Activated T-cell treated with anti-CD3 and anti-CD28 coated beads, Interleukin-2, amount 50 U/mL, for 72 hours (primary cell): ENCODE measurements around the gene FHAD1. TPM values are rescaled to one million over a fixed set of nuclear protein-coding genes. Genes with fewer than 3 reads are reported as not detected.

Experiments
- ATAC-seq, 2 donors: fragments of 150-1000 bp; cut with Tn5 transposase; replicated peaks in 1 of 2; 2 replicates each; pipeline ENCODE4 v1.10.0; 2021; ENCODE audit warnings: moderate library complexity in 2 of 2, mild to moderate bottlenecking in 1 of 2
- DNase-seq, 2 donors: peaks; one replicate each; pipeline ENCODE4 v3.0.0; 2021 to 2022; ENCODE audit warnings: mixed read lengths in 1 of 2
- H3K27ac Mint-ChIP-seq: one replicate; pipeline ENCODE4 v1.8.0; 2022; ENCODE audit warnings: mild to moderate bottlenecking, moderate library complexity, mixed read lengths
- H3K27me3 Mint-ChIP-seq: one replicate; pipeline ENCODE4 v1.8.0; 2022; ENCODE audit warnings: low read depth, mixed read lengths
- H3K36me3 Mint-ChIP-seq, 2 donors: one replicate each; pipeline ENCODE4 v1.8.0; 2022; ENCODE audit warnings: mixed read lengths in 2 of 2, mild to moderate bottlenecking in 1 of 2; ENCODE audit not compliant: insufficient read depth in 2 of 2
- H3K4me1 Mint-ChIP-seq: one replicate; pipeline ENCODE4 v1.8.0; 2022; ENCODE audit warnings: low read depth, mixed read lengths
- H3K4me3 Mint-ChIP-seq, 2 donors: one replicate each; pipeline ENCODE4 v1.8.0; 2022; ENCODE audit warnings: mild to moderate bottlenecking in 2 of 2, mixed read lengths in 2 of 2, moderate library complexity in 2 of 2
- H3K9me3 Mint-ChIP-seq, 2 donors: one replicate each; pipeline ENCODE4 v1.8.0; 2022; ENCODE audit warnings: mixed read lengths in 2 of 2
- total RNA-seq, 2 donors: library from RNA; stranded (reverse); gene quantifications; one replicate each; pipeline ENCODE4 v1.2.3, GENCODE V29; 2022

The FHAD1 gene
- total RNA-seq, 2 donors from 2014 or later: 0.49 TPM; not detected in 1

DNA sequence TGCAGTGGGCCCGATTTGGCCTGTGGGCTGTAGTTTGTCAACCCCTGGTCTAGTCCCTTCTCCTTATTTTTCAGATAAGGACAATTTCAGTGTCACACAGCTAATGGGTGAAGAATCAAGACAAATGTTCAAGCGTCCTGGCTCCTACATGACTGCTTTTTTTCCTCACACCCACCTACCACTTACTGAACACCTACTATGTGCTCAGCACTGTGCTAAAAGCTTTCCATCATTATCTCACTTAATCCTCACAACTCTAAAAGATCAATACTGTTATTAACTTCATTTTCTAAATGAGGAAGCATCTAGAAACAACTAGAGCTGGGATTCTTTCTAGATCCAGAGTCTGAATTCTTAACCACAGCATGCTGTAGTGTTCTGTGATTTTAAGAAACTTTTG, 94.2 kb downstream of the FHAD1 start:
- peak overlapping the region in 1 of 2 donors; percentile 78 for H3K4me3 Mint-ChIP-seq
- peak overlapping the region; percentile 78 for H3K27ac Mint-ChIP-seq
- no peaks in the 10 kb centered on the region for H3K36me3 Mint-ChIP-seq

GRCh38 chr1:15341634-15342407, 94.8 kb downstream of the FHAD1 start:
- Mint-ChIP-seq H3K4me1 (peaks cover 39% of the 10 kb centered on the region), H3K4me3 (peak overlapping the region in 1 of 2 donors; percentile 78), H3K9me3 (no peaks in the 10 kb centered on the region), H3K36me3 (no peaks in the 10 kb centered on the region), H3K27ac (peak overlapping the region; percentile 78), H3K27me3 (peaks cover 68% of the 10 kb centered on the region)
- ATAC-seq: peak; percentile 40 to 79
- DNase-seq: no peak

More for the DNA sequence above, 94.2 kb downstream of the FHAD1 start:
- no peak for ATAC-seq
- DNase-seq: no peak
- peaks cover 34% of the 10 kb centered on the region for H3K4me1 Mint-ChIP-seq
- no peaks in the 10 kb centered on the region for H3K9me3 Mint-ChIP-seq
- H3K27me3 Mint-ChIP-seq: peaks cover 68% of the 10 kb centered on the region

DNA sequence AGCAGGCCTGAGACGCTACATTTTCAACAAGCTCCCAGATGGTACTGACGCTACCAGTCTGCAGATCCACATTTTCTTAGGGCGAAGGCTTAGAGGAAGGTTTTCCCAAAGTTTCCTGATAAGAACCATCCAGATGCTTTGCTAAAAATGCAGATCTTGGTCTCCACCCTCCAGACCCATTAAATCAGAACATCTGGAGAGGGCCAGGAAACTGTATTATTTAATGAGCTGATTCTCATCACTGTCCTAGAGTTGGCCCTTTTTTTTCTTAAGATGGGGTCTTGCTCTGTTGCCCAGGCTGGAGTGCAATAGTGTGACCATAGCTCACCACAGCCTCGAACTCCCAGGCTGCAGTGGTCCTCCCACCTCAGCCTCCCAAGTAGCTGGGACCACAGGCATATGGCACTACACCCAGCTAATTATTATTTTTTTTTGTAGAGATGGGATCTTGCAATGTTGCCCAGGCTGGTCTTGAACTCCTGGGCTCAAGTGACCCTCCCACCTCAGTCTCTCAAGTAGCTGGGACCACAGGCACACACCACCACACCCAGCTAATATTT, 95.5 kb downstream of the FHAD1 start:
- Mint-ChIP-seq H3K9me3 (no peaks in the 10 kb centered on the region), H3K36me3 (no peaks in the 10 kb centered on the region), H3K27me3 (peaks cover 71% of the 10 kb centered on the region), H3K27ac (no peak overlapping the region), H3K4me1 (peaks cover 46% of the 10 kb centered on the region), H3K4me3 (peak overlapping the region in 1 of 2 donors; percentile 78)
- no peak for ATAC-seq
- no peak for DNase-seq

- H3K27me3 Mint-ChIP-seq: peaks cover 71% of the 10 kb centered on the region
- no peak overlapping the region for H3K27ac Mint-ChIP-seq
- no peaks in the 10 kb centered on the region for H3K9me3 Mint-ChIP-seq
- no peak overlapping the region for H3K4me3 Mint-ChIP-seq
- no peaks in the 10 kb centered on the region for H3K36me3 Mint-ChIP-seq
- peaks cover 51% of the 10 kb centered on the region for H3K4me1 Mint-ChIP-seq
- no peak for ATAC-seq
- DNase-seq: no peak
These were observed 96.1 kb downstream of the FHAD1 start for GRCh38 chr1:15343099-15343498.

DNA sequence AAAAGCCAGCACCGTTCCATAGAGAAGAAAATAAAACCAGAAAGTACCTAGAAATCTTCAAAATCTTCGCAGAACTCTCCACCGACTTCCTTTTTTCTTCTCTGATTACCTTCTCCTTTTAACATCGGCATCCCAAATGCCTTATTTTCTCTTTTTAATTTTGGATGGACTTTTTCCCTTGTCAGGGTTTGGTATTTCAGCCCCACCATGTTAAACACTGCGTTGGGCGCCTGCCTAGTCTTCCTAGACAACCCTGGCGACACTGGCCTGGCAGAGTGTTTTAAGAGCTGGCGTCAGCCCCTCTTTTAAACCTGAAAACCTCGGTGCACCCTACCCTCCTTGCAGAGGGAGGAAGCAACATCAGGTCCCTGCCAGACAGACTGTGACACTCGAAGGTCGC, 96.7 kb downstream of the FHAD1 start:
- H3K4me1 Mint-ChIP-seq: peaks cover 51% of the 10 kb centered on the region

GRCh38 chr1:15344380-15344779, 97.4 kb downstream of the FHAD1 start:
- Mint-ChIP-seq H3K4me1 (peaks cover 51% of the 10 kb centered on the region), H3K4me3 (no peak overlapping the region), H3K36me3 (no peaks in the 10 kb centered on the region), H3K27ac (no peak overlapping the region), H3K9me3 (no peaks in the 10 kb centered on the region), H3K27me3 (peaks cover 64% of the 10 kb centered on the region)
- no peak for DNase-seq
- ATAC-seq: no peak

More for the DNA sequence above, 96.7 kb downstream of the FHAD1 start:
- DNase-seq (no peak), ATAC-seq (no peak)
- H3K9me3 Mint-ChIP-seq: no peaks in the 10 kb centered on the region
- H3K36me3 Mint-ChIP-seq: no peaks in the 10 kb centered on the region
- H3K27me3 Mint-ChIP-seq: peaks cover 65% of the 10 kb centered on the region
- H3K27ac Mint-ChIP-seq: no peak overlapping the region
- no peak overlapping the region for H3K4me3 Mint-ChIP-seq

- peaks cover 68% of the 10 kb centered on the region for H3K27me3 Mint-ChIP-seq
- H3K36me3 Mint-ChIP-seq: no peaks in the 10 kb centered on the region
- H3K4me3 Mint-ChIP-seq: peak overlapping the region; percentile 3 to 33
- H3K4me1 Mint-ChIP-seq: peaks cover 51% of the 10 kb centered on the region
- no peaks in the 10 kb centered on the region for H3K9me3 Mint-ChIP-seq
- no peak for DNase-seq
- ATAC-seq: no peak
- no peak overlapping the region for H3K27ac Mint-ChIP-seq
These were observed 98.0 kb downstream of the FHAD1 start for GRCh38 chr1:15344800-15345704.

- Mint-ChIP-seq H3K4me3 (peak overlapping the region; percentile 50 to 52), H3K36me3 (no peaks in the 10 kb centered on the region), H3K27me3 (peaks cover 73% of the 10 kb centered on the region), H3K27ac (peak overlapping the region; percentile 8), H3K4me1 (peaks cover 51% of the 10 kb centered on the region), H3K9me3 (no peaks in the 10 kb centered on the region)
- DNase-seq (peak; percentile 59 to 60), ATAC-seq (peak; percentile 87 to 90)
These were observed 98.8 kb downstream of the FHAD1 start for GRCh38 chr1:15345705-15346345.

- Mint-ChIP-seq H3K4me1 (peaks cover 52% of the 10 kb centered on the region), H3K27ac (no peak overlapping the region), H3K36me3 (no peaks in the 10 kb centered on the region), H3K9me3 (no peaks in the 10 kb centered on the region), H3K4me3 (no peak overlapping the region), H3K27me3 (peaks cover 70% of the 10 kb centered on the region)
- ATAC-seq (no peak), DNase-seq (no peak)
These were observed 99.5 kb downstream of the FHAD1 start for GRCh38 chr1:15346346-15347030.

- peaks cover 54% of the 10 kb centered on the region for H3K4me1 Mint-ChIP-seq
- H3K9me3 Mint-ChIP-seq: no peaks in the 10 kb centered on the region
- peaks cover 63% of the 10 kb centered on the region for H3K27me3 Mint-ChIP-seq
- H3K4me3 Mint-ChIP-seq: peak overlapping the region in 1 of 2 donors; percentile 45
- H3K27ac Mint-ChIP-seq: no peak overlapping the region
- DNase-seq: peak in 1 of 2 donors; percentile 15
- no peaks in the 10 kb centered on the region for H3K36me3 Mint-ChIP-seq
- ATAC-seq: peak in 1 of 2 donors; percentile 43
These were observed 100.2 kb downstream of the FHAD1 start for GRCh38 chr1:15347182-15347581.

DNA sequence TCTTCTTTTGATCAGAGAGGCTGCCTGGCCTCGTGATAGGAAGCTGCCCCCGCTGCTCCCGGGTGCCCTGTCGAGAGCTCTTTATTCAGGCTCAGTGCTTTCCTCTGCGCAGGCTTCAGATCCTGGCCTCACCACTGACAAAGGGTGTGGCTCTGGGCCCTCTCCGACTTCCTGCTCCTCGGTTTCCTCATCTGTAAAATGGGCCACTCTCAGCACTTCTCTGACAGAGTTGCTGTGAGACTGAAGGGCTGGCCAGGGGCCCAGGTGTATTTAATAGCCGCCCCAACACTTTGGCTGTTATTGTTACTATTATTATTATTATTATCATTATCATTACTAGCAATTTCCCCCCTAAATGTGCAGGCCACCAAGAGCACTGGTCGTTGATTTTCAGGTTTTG, 101.6 kb downstream of the FHAD1 start:
- no peaks in the 10 kb centered on the region for H3K36me3 Mint-ChIP-seq
- no peaks in the 10 kb centered on the region for H3K9me3 Mint-ChIP-seq
- H3K4me1 Mint-ChIP-seq: peaks cover 60% of the 10 kb centered on the region
- DNase-seq (no peak), ATAC-seq (no peak)
- H3K4me3 Mint-ChIP-seq: no peak overlapping the region
- peaks cover 53% of the 10 kb centered on the region for H3K27me3 Mint-ChIP-seq
- H3K27ac Mint-ChIP-seq: no peak overlapping the region

DNA sequence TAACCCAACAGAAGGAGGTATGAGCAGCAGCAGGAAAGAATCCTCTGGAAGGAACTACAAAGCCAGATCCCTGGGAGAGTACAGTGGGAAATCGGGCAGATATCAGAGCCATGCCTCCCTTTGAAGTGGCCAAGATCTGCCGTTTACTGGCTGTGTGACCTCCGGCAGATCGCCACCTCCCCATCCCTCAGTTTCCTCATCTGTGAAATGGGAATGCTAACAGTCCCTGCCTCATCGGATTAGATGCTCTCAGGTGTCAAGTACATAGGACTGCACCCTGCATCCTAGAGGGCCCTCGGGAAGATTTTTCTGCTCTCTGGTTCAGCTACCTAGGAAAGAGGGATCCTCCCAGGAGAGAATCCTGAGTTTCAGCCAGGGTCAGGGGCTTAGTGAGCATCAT, 102.1 kb downstream of the FHAD1 start:
- DNase-seq: no peak

More for the DNA sequence above, 102.1 kb downstream of the FHAD1 start:
- peaks cover 48% of the 10 kb centered on the region for H3K27me3 Mint-ChIP-seq
- H3K4me1 Mint-ChIP-seq: peaks cover 58% of the 10 kb centered on the region
- H3K36me3 Mint-ChIP-seq: no peaks in the 10 kb centered on the region
- no peak overlapping the region for H3K4me3 Mint-ChIP-seq
- no peaks in the 10 kb centered on the region for H3K9me3 Mint-ChIP-seq
- no peak for ATAC-seq
- H3K27ac Mint-ChIP-seq: no peak overlapping the region
